HPDE6-E6E7 (cell line): ENCODE results near the gene IP6K2.
"Not testable (repeated sequence)": the region's sequence is repeated elsewhere in the genome, so short reads cannot be mapped to it uniquely, and the experiment has no call there.

Experiments used
- DNase-seq: peaks from one replicate; pipeline ENCODE4 v3.0.0; 2011; ENCODE audit warnings: missing footprints; ENCODE audit errors: extremely low spot score

IP6K2 gene

GRCh38 chr3:48727511-48727910 lies 10.5 kb upstream of the IP6K2 start:
- DNase-seq = no peak

GRCh38 chr3:48725185-48725855 lies 8.3 kb upstream of the IP6K2 start:
- not testable (repeated sequence) for DNase-seq

GRCh38 chr3:48723725-48724124 lies 6.7 kb upstream of the IP6K2 start:
- no peak for DNase-seq

- DNase-seq = not testable (repeated sequence)
Measured at GRCh38 chr3:48723293-48723692, 6.3 kb upstream of the IP6K2 start.

- no peak for DNase-seq
Measured at GRCh38 chr3:48716508-48716981, 476 bp downstream of the IP6K2 start.

- no peak for DNase-seq
Measured at GRCh38 chr3:48715174-48715800, 1.7 kb downstream of the IP6K2 start.

GRCh38 chr3:48711727-48712126 lies 5.3 kb downstream of the IP6K2 start:
- no peak for DNase-seq

- DNase-seq = peak; percentile 43
Measured at GRCh38 chr3:48709051-48709461, 8.0 kb downstream of the IP6K2 start.

- DNase-seq = no peak
Measured at GRCh38 chr3:48708481-48708889, 8.5 kb downstream of the IP6K2 start.

GRCh38 chr3:48707157-48707556 lies 9.9 kb downstream of the IP6K2 start:
- DNase-seq = no peak

GRCh38 chr3:48702320-48702920 lies 14.6 kb downstream of the IP6K2 start:
- no peak for DNase-seq

- DNase-seq = no peak
Measured at GRCh38 chr3:48700731-48701405, 16.2 kb downstream of the IP6K2 start.

GRCh38 chr3:48698891-48699290 lies 18.1 kb downstream of the IP6K2 start:
- no peak for DNase-seq

- no peak for DNase-seq
Measured at GRCh38 chr3:48697952-48698351, 19.1 kb downstream of the IP6K2 start.

GRCh38 chr3:48696601-48697000 lies 20.4 kb downstream of the IP6K2 start:
- DNase-seq = no peak

- DNase-seq = no peak
Measured at GRCh38 chr3:48696156-48696555, 20.9 kb downstream of the IP6K2 start.

- DNase-seq = no peak
Measured at GRCh38 chr3:48695393-48695753, 21.6 kb downstream of the IP6K2 start.

- DNase-seq = peak; percentile 41
Measured at GRCh38 chr3:48694610-48695392, 22.2 kb downstream of the IP6K2 start.

GRCh38 chr3:48693826-48694225 lies 23.2 kb downstream of the IP6K2 start:
- DNase-seq = no peak

- DNase-seq = no peak
Measured at GRCh38 chr3:48692551-48692950, 24.5 kb downstream of the IP6K2 start.

- DNase-seq = no peak
Measured at GRCh38 chr3:48690846-48691458, 26.1 kb downstream of the IP6K2 start.
